ENCODE measurements around the gene INCENP.

DNA sequence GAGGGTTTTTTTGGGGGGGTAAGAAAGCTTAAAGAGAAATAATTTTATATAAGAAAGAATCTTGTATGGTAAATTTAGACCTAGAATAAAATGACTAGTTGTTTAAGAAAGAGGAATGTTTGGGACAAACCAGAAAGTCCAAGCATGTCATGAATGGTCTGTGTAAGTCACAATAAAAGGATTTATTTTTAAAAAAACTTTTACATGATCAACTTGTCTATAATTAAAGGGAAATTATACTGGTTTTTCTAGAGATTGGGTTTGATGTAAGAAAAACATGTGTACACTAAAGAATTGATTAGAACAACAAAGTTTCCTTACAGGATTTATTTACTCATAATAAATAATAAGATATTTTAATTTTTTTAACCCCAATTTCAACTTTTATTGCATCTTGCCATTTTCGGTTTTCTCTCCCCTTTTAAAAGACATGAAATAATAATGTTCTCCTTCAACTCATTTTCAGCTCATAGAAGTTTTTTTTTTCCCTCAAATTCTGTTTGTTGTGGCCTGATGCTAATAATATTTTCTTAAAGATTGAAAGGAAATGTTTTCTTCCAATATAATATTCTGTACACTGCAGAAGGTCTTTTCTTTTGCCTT, 35.4 kb upstream of the INCENP start:
- no peak for TF ChIP-seq CTCF (IDR thresholded peaks at IDR 0.05)
- no peak for TF ChIP-seq POLR2AphosphoS5 (IDR thresholded peaks at IDR 0.05)
- TF ChIP-seq POLR2A (IDR thresholded peaks at IDR 0.05), result no peak
- TF ChIP-seq EP300 (IDR thresholded peaks at IDR 0.05), result no peak

Measured in stomach (tissue), 4 donors.